ENCODE data around the gene GRIA4. TPM values are rescaled to one million over a fixed set of nuclear protein-coding genes. Genes with fewer than 3 reads are reported as not detected.

The GRIA4 gene
- polyA plus RNA-seq, 3 donors, result not detected

DNA sequence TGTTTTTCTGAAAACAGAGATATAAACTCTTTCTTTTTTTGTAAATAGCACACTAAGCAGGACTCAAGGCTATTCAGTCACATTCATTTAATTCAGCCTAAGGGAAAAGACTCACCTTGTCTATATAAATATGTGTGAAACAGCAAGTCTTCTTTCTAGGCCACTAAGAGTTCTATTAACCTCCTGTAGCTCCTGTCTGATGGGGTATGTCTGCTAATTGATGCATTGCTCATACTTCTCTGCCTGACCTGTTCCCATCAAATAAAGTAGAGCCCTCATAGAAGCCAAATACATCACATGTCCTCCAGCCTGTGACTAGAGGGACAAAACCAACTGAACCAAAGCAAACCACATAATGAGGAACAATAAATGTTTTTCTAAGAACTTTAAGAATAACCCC is 344.0 kb downstream of the GRIA4 start:
- Histone ChIP-seq H3K9me3 (replicated peaks in 1 of 2; ENCODE audit: control insufficient read depth in 1 of 2, insufficient read depth in 1 of 2, low read length in 2 of 2) (no peaks in the 10 kb centered on the region), H2AFZ (ENCODE audit: insufficient read depth, low read depth, low read length, poor library complexity, severe bottlenecking) (no peak overlapping the region), H3K4me3 (replicated peaks in 1 of 3; ENCODE audit: low read depth in 2 of 3, low read length in 3 of 3) (no peak overlapping the region), H3K9ac (ENCODE audit: insufficient read depth, low read length, poor library complexity, severe bottlenecking) (no peak overlapping the region), H3K79me2 (ENCODE audit: insufficient read depth, low read length) (no peaks in the 10 kb centered on the region), H3K27me3 (ENCODE audit: control insufficient read depth in 2 of 2, insufficient read depth in 2 of 2, low read length in 2 of 2) (no peaks in the 10 kb centered on the region), H3K4me2 (replicated peaks; ENCODE audit: extremely low read depth, low read length, poor library complexity, severe bottlenecking) (no peak overlapping the region), H3K4me1 (ENCODE audit: control insufficient read depth in 1 of 2, insufficient read depth in 2 of 2, low read length in 2 of 2) (no peaks in the 10 kb centered on the region), H3K27ac (ENCODE audit: low read depth in 1 of 2, low read length in 2 of 2) (no peak overlapping the region), H4K20me1 (ENCODE audit: insufficient read depth, low read length) (no peaks in the 10 kb centered on the region), H3K36me3 (replicated peaks in 1 of 2; ENCODE audit: control insufficient read depth in 1 of 2, insufficient read depth in 2 of 2, low read length in 2 of 2) (no peaks in the 10 kb centered on the region)
- no peak for DNase-seq
- intact Hi-C loops (cut with micrococcal nuclease), result no loop called here
- TF ChIP-seq, protein P1, sequence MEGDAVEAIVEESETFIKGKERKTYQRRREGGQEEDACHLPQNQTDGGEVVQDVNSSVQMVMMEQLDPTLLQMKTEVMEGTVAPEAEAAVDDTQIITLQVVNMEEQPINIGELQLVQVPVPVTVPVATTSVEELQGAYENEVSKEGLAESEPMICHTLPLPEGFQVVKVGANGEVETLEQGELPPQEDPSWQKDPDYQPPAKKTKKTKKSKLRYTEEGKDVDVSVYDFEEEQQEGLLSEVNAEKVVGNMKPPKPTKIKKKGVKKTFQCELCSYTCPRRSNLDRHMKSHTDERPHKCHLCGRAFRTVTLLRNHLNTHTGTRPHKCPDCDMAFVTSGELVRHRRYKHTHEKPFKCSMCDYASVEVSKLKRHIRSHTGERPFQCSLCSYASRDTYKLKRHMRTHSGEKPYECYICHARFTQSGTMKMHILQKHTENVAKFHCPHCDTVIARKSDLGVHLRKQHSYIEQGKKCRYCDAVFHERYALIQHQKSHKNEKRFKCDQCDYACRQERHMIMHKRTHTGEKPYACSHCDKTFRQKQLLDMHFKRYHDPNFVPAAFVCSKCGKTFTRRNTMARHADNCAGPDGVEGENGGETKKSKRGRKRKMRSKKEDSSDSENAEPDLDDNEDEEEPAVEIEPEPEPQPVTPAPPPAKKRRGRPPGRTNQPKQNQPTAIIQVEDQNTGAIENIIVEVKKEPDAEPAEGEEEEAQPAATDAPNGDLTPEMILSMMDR (IDR thresholded peaks at IDR 0.05), result no peak
- peaks cover 0 to 1% (median 0%) of the 10 kb centered on the region in 3 donors for H3K27me3 Mint-ChIP-seq (ENCODE audit: low read depth in 3 of 3)
- H3K4me1 Mint-ChIP-seq, result no peaks in the 10 kb centered on the region
- H3K4me3 Mint-ChIP-seq, result no peak overlapping the region
- H3K27ac Mint-ChIP-seq, result no peak overlapping the region
- H3K9me3 Mint-ChIP-seq, result peaks cover 0 to 6% (median 5%) of the 10 kb centered on the region in 7 donors
- no peaks in the 10 kb centered on the region for H3K36me3 Mint-ChIP-seq

DNA sequence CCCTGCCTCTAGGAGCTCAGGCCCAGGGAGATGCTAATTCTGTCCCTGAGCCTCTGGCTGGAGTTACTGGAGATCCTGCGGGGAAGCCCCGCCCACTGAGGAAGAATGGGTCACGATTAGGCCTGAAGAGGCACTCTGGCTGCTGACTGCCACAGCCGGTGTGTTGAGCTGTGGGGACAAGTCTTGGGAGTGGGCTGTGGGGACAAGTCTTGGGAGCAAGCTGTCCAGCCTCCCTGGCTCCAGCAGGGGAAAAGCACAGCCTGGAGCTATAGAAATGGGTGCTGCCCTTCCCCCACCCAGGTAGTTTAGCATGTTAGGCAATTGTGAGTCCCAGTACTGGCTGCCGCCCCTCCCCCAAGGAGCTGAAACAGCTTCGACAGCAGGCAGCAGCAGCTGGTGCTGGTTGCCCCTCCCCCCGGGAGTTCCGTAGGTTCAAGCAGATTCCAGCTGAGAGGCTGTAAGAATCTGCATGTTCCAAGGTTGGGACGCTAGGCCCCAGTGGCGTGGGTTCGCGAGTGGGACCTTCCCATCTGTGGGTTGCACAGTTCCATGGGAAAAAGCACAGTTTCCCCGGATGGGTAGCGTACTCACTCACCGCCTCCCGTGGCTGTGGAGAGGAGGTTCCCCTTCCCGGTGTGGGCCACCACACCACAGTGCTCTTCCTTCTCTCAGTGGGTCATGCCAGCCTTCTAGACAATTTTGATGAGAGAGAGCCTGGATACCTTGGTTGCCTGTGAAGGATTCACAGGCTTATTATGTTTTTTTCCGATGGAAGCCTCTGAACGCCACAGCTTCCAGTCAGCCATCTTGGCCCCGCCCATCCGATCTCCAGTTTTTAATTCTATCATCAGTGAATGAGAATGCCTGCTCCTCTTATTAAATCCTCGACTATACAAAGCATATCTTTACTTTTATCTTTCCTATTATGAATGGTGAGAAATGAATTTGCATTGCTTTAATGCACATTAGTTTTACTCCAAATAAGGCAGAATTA is 350.7 kb downstream of the GRIA4 start:
- peaks cover 0 to 1% (median 1%) of the 10 kb centered on the region in 3 donors for H3K27me3 Mint-ChIP-seq (ENCODE audit: low read depth in 3 of 3)
- no peak overlapping the region for H3K27ac Mint-ChIP-seq
- TF ChIP-seq, protein P1 (IDR thresholded peaks at IDR 0.05), result no peak
- no peaks in the 10 kb centered on the region for H3K79me2 ChIP-seq (ENCODE audit: insufficient read depth, low read length)
- no peaks in the 10 kb centered on the region for H3K36me3 ChIP-seq (replicated peaks in 1 of 2; ENCODE audit: control insufficient read depth in 1 of 2, insufficient read depth in 2 of 2, low read length in 2 of 2)
- DNase-seq, result no peak
- no peak overlapping the region for H3K4me2 ChIP-seq (replicated peaks; ENCODE audit: extremely low read depth, low read length, poor library complexity, severe bottlenecking)
- no peaks in the 10 kb centered on the region for H4K20me1 ChIP-seq (ENCODE audit: insufficient read depth, low read length)
- H3K4me1 Mint-ChIP-seq, result no peaks in the 10 kb centered on the region
- H3K27ac ChIP-seq (ENCODE audit: low read depth in 1 of 2, low read length in 2 of 2), result no peak overlapping the region
- no peak overlapping the region for H3K4me3 ChIP-seq (replicated peaks in 1 of 3; ENCODE audit: low read depth in 2 of 3, low read length in 3 of 3)
- H3K9me3 ChIP-seq (replicated peaks in 1 of 2; ENCODE audit: control insufficient read depth in 1 of 2, insufficient read depth in 1 of 2, low read length in 2 of 2), result peaks cover 0 to 13% of the 10 kb centered on the region in 2 donors
- intact Hi-C loops (cut with micrococcal nuclease), result loop anchor here in 1 of 2 donors (5.0 kb wide), 1 partner anchor 633 kb away; no protein-coding TSS in a partner anchor
- H3K9ac ChIP-seq (ENCODE audit: insufficient read depth, low read length, poor library complexity, severe bottlenecking), result no peak overlapping the region
- H3K4me1 ChIP-seq (ENCODE audit: control insufficient read depth in 1 of 2, insufficient read depth in 2 of 2, low read length in 2 of 2), result no peaks in the 10 kb centered on the region
- peaks cover 8 to 19% (median 13%) of the 10 kb centered on the region in 7 donors for H3K9me3 Mint-ChIP-seq
- H2AFZ ChIP-seq (ENCODE audit: insufficient read depth, low read depth, low read length, poor library complexity, severe bottlenecking), result no peak overlapping the region
- H3K36me3 Mint-ChIP-seq, result no peaks in the 10 kb centered on the region
- H3K4me3 Mint-ChIP-seq, result no peak overlapping the region
- 94% methylated on average over 13 of the region's 22 CpGs for WGBS (ENCODE audit: insufficient coverage)
- no peaks in the 10 kb centered on the region for H3K27me3 ChIP-seq (ENCODE audit: control insufficient read depth in 2 of 2, insufficient read depth in 2 of 2, low read length in 2 of 2)
